Left ventricle myocardium superior (tissue), 1 donor: Measurements from ENCODE around the gene MRGPRG. TPM values are rescaled to one million over a fixed set of nuclear protein-coding genes. Genes with fewer than 3 reads are reported as not detected.

ENCODE experiments used
- total RNA-seq: library from RNA; stranded (reverse); fragmentation: NEBNext Ultra II Directional; extraction: Animal tissue kit (Norgen Biotek cat#: 25700); gene quantifications from one replicate; pipeline ENCODE4 v1.2.1, GENCODE V29; 2021
- donor health status: DM: no; HTN: yes; CAD: no; lungs with severe emphysema.

Gene MRGPRG
- total RNA-seq, 1 donor from 2014 or later = not detected

Other genes starting within 250 kb of the MRGPRG start
- gene NAP1L4, start 226.5 kb downstream of the MRGPRG start, total RNA-seq = 173 TPM
- gene CARS1, start 161.4 kb downstream of the MRGPRG start, total RNA-seq = 12.4 TPM
- gene OSBPL5, start 53.5 kb downstream of the MRGPRG start, total RNA-seq = 15.9 TPM
- gene MRGPRE, start 13.6 kb upstream of the MRGPRG start, total RNA-seq = 0.42 TPM
- 10.5 TPM for gene ZNF195, start 160.3 kb upstream of the MRGPRG start, total RNA-seq